GM12892 (cell line): Measurements from ENCODE around the gene PKP4.

Source experiments
- POLR2A ChIP-seq: IDR thresholded peaks from 2 replicates; pipeline ENCODE4 v1.6.1; 2011; ENCODE audit warnings: low read depth, low read length, control low read depth
- TAF1 ChIP-seq: IDR thresholded peaks from 2 replicates; pipeline ENCODE4 v1.6.1; 2011; ENCODE audit warnings: low read depth, mild to moderate bottlenecking, control low read depth, low read length, borderline replicate concordance

- TF ChIP-seq POLR2A (no peak), TAF1 (no peak)
Observed at GRCh38 chr2:158713523-158714138, 256.9 kb downstream of the PKP4 start.
